ENCODE measurements around the gene MTHFD1L. TPM values are rescaled to one million over a fixed set of nuclear protein-coding genes. Genes with fewer than 3 reads are reported as not detected.
A peak's percentile ranks its signal among the peaks of the same experiment; 100 is the strongest.

Gene MTHFD1L
- total RNA-seq, 1 experiment from 2014 or later = 36.3 TPM

- DNase-seq (ENCODE audit: low spot score) = peak; percentile 62
Observed at GRCh38 chr6:150866147-150866990, 867 bp downstream of the MTHFD1L start.

- no peak for DNase-seq (ENCODE audit: low spot score)
Observed at GRCh38 chr6:150866991-150867501, 1.5 kb downstream of the MTHFD1L start.

- DNase-seq (ENCODE audit: low spot score) = no peak
Observed at GRCh38 chr6:150868759-150869158, 3.3 kb downstream of the MTHFD1L start.

- DNase-seq (ENCODE audit: low spot score) = no peak
Observed at GRCh38 chr6:150874179-150874578, 8.7 kb downstream of the MTHFD1L start.

GRCh38 chr6:150875841-150876240, 10.3 kb downstream of the MTHFD1L start:
- DNase-seq (ENCODE audit: low spot score) = no peak

GRCh38 chr6:150876598-150876997, 11.1 kb downstream of the MTHFD1L start:
- DNase-seq (ENCODE audit: low spot score) = no peak

- no peak for DNase-seq (ENCODE audit: low spot score)
Observed at GRCh38 chr6:150877928-150878327, 12.4 kb downstream of the MTHFD1L start.

- no peak for DNase-seq (ENCODE audit: low spot score)
Observed at GRCh38 chr6:150878347-150879213, 13.1 kb downstream of the MTHFD1L start.

GRCh38 chr6:150880336-150880735, 14.8 kb downstream of the MTHFD1L start:
- DNase-seq (ENCODE audit: low spot score) = no peak

- DNase-seq (ENCODE audit: low spot score) = peak; percentile 91
Observed at GRCh38 chr6:150881911-150882481, 16.5 kb downstream of the MTHFD1L start.

GRCh38 chr6:150883521-150883920, 18.0 kb downstream of the MTHFD1L start:
- DNase-seq (ENCODE audit: low spot score) = no peak

- no peak for DNase-seq (ENCODE audit: low spot score)
Observed at GRCh38 chr6:150886155-150886554, 20.7 kb downstream of the MTHFD1L start.

GRCh38 chr6:150887978-150888563, 22.6 kb downstream of the MTHFD1L start:
- DNase-seq (ENCODE audit: low spot score) = no peak

GRCh38 chr6:150890346-150890745, 24.8 kb downstream of the MTHFD1L start:
- DNase-seq (ENCODE audit: low spot score) = no peak

GRCh38 chr6:150891888-150892485, 26.5 kb downstream of the MTHFD1L start:
- peak; percentile 73 for DNase-seq (ENCODE audit: low spot score)

- DNase-seq (ENCODE audit: low spot score) = no peak
Observed at GRCh38 chr6:150894191-150894744, 28.8 kb downstream of the MTHFD1L start.

- DNase-seq (ENCODE audit: low spot score) = peak; percentile 56
Observed at GRCh38 chr6:150894935-150895552, 29.5 kb downstream of the MTHFD1L start.

GRCh38 chr6:150895928-150896632, 30.6 kb downstream of the MTHFD1L start:
- no peak for DNase-seq (ENCODE audit: low spot score)

- DNase-seq (ENCODE audit: low spot score) = no peak
Observed at GRCh38 chr6:150897400-150897943, 32.0 kb downstream of the MTHFD1L start.

Measured in A172 (cell line).